A673 (cell line): Measurements from ENCODE around the gene KCTD7. TPM values are rescaled to one million over a fixed set of nuclear protein-coding genes. Genes with fewer than 3 reads are reported as not detected.

ENCODE experiments used
- BruUV-seq: library from RNA; stranded (reverse); fragments of 400-500 nt; replicated peaks from 2 replicates; lab custom pipeline; 2021; lab: Mats Ljungman, UMichigan
- CTCF ChIA-PET: fragments of 300-600 bp; sonication (Branson Sonifier 250); formaldehyde crosslinking; loops from one replicate; lab custom pipeline; 2022; ENCODE audit warnings: antibody characterized with exemption; lab: Charles Lee
- POLR2A ChIA-PET: fragments of 300-600 bp; sonication (Branson Sonifier 250); formaldehyde crosslinking; loops from one replicate; lab custom pipeline; 2022; ENCODE audit warnings: antibody characterized with exemption; ENCODE audit not compliant: low non-redundant PET; lab: Charles Lee
- DNase-seq: peaks from one replicate; pipeline ENCODE4 v3.0.0-alpha.2; 2015; ENCODE audit warnings: low spot score
- H3K27ac ChIP-seq: fragments of 200-600 bp; sonication (generic); 2 replicates; pipeline ENCODE4 v1.5.1; 2016; ENCODE audit warnings: mixed run types, low read depth, mild to moderate bottlenecking, mixed read lengths, antibody characterized with exemption, low read length; ENCODE audit not compliant: poor library complexity, severe bottlenecking
- H3K27me3 ChIP-seq: fragments of 200-600 bp; sonication (generic); replicated peaks from 2 replicates; pipeline ENCODE4 v1.6.1; 2017; ENCODE audit warnings: mixed run types, low read depth, mild to moderate bottlenecking, mixed read lengths, antibody characterized with exemption, low read length; ENCODE audit not compliant: insufficient read depth, poor library complexity
- H3K36me3 ChIP-seq: fragments of 200-600 bp; sonication (generic); 2 replicates; pipeline ENCODE4 v1.6.1; 2016; ENCODE audit warnings: mixed run types, mild to moderate bottlenecking, mixed read lengths, antibody characterized with exemption, low read length; ENCODE audit not compliant: insufficient read depth, poor library complexity, severe bottlenecking
- H3K4me1 ChIP-seq: fragments of 200-600 bp; sonication (generic); 2 replicates; pipeline ENCODE4 v1.6.1; 2017; ENCODE audit warnings: mixed run types, mild to moderate bottlenecking, mixed read lengths, antibody characterized with exemption, low read length; ENCODE audit not compliant: insufficient read depth, poor library complexity, severe bottlenecking
- H3K4me3 ChIP-seq: fragments of 200-600 bp; sonication (generic); 2 replicates; pipeline ENCODE4 v1.5.1; 2016; ENCODE audit warnings: low read depth, mixed run types, mild to moderate bottlenecking, mixed read lengths, low read length; ENCODE audit not compliant: poor library complexity, severe bottlenecking
- H3K9me3 ChIP-seq: fragments of 200-600 bp; sonication (generic); 2 replicates; pipeline ENCODE4 v1.6.1; 2016; ENCODE audit warnings: mixed run types, low read depth, mild to moderate bottlenecking, mixed read lengths, antibody characterized with exemption, low read length; ENCODE audit not compliant: poor library complexity, severe bottlenecking
- EZH2 ChIP-seq: fragments of 200-600 bp; sonication (generic); IDR thresholded peaks from 2 replicates; pipeline ENCODE4 v1.6.1; 2017; ENCODE audit warnings: borderline replicate concordance, low read depth, mild to moderate bottlenecking, mixed read lengths, antibody characterized with exemption, low read length; ENCODE audit not compliant: poor library complexity, severe bottlenecking
- intact Hi-C: fragments of 100-400 bp; cut with micrococcal nuclease; formaldehyde crosslinking; loops from one replicate; pipeline ENCODE4 v1.10.0; 2022; ENCODE audit not compliant: unreplicated experiment
- total RNA-seq: library from RNA; stranded (reverse); gene quantifications from 2 replicates; pipeline ENCODE4 v1.2.3, GENCODE V29; 2021
- TF ChIP-seq, protein P1 (sequence below): fragments of 300-800, 200-600 bp; sonication (generic); conservative IDR thresholded peaks from 2 replicates; pipeline ENCODE4 v1.5.1; 2017; ENCODE audit warnings: low read depth, mild to moderate bottlenecking, antibody characterized with exemption, low read length, moderate library complexity, mixed read lengths

The KCTD7 gene
- total RNA-seq, 1 experiment from 2014 or later, result 10.6 TPM

DNA sequence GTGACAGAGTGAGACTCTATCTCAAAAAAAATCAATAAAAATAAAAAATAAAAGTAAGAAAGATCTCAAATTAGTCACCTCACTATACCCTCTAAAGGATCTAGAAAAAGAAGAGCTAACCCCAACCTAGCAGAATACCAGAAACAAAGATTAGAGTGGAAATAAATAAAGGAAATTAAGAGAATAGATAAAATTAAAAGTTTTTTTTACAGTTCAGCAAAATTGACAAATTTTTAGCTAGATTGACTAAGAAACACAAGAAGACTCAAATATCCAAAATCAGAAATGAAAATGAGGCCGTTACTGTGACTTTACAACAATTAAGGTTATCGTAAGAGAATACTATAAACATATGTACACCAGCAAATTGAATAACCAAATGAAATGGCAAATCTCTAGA lies 29.1 kb downstream of the KCTD7 start:
- POLR2A ChIA-PET, result no interaction called here
- no TSS peak for BruUV-seq

DNA sequence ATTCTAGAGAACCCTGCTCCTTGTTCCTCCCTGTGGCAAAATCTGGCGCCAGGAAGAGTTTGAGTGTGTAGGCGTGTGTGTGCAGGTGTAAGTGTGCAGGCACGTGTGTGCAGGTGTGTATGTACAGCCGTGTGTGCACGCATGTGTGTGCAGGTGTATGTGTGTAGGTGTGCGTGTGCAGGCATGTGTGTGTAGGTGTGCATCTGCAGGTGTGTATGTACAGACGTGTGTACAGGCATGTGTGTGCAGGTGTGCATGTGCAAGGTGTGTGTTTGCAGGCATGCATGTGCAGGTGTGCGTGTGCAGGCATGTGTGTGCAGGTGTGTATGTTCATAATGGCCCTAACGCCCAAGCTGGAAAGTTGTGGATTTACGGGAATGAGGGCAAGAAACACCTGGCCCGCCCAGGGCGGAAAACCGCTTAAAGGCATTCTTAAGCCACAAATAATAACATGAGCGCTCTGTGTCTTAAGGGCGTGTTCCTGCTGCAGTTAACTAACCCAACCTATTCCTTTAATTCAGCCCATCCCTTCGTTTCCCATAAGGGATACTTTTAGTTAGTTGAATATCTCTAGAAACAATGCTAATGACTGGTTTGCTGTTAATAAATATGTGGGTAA lies 34.1 kb downstream of the KCTD7 start:
- Histone ChIP-seq H3K4me3 (no peak overlapping the region), H3K4me1 (no peaks in the 10 kb centered on the region), H3K27me3 (no peaks in the 10 kb centered on the region), H3K27ac (no peak overlapping the region), H3K36me3 (no peaks in the 10 kb centered on the region), H3K9me3 (no peaks in the 10 kb centered on the region)
- intact Hi-C loops, result no loop called here
- CTCF ChIA-PET, result no interaction called here
- no TSS peak for BruUV-seq
- TF ChIP-seq, protein P1, sequence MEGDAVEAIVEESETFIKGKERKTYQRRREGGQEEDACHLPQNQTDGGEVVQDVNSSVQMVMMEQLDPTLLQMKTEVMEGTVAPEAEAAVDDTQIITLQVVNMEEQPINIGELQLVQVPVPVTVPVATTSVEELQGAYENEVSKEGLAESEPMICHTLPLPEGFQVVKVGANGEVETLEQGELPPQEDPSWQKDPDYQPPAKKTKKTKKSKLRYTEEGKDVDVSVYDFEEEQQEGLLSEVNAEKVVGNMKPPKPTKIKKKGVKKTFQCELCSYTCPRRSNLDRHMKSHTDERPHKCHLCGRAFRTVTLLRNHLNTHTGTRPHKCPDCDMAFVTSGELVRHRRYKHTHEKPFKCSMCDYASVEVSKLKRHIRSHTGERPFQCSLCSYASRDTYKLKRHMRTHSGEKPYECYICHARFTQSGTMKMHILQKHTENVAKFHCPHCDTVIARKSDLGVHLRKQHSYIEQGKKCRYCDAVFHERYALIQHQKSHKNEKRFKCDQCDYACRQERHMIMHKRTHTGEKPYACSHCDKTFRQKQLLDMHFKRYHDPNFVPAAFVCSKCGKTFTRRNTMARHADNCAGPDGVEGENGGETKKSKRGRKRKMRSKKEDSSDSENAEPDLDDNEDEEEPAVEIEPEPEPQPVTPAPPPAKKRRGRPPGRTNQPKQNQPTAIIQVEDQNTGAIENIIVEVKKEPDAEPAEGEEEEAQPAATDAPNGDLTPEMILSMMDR, result no peak
- no peak for TF ChIP-seq EZH2
- POLR2A ChIA-PET, result no interaction called here
- no peak for DNase-seq

More for the DNA sequence above, 29.1 kb downstream of the KCTD7 start:
- CTCF ChIA-PET, result no interaction called here
- no peak overlapping the region for H3K4me3 ChIP-seq
- no peak for TF ChIP-seq EZH2
- TF ChIP-seq, protein P1, result no peak
- no peak for DNase-seq
- H3K27ac ChIP-seq, result no peak overlapping the region
- H3K36me3 ChIP-seq, result no peaks in the 10 kb centered on the region
- no peaks in the 10 kb centered on the region for H3K4me1 ChIP-seq
- H3K9me3 ChIP-seq, result no peaks in the 10 kb centered on the region
- intact Hi-C loops, result no loop called here
- no peaks in the 10 kb centered on the region for H3K27me3 ChIP-seq

DNA sequence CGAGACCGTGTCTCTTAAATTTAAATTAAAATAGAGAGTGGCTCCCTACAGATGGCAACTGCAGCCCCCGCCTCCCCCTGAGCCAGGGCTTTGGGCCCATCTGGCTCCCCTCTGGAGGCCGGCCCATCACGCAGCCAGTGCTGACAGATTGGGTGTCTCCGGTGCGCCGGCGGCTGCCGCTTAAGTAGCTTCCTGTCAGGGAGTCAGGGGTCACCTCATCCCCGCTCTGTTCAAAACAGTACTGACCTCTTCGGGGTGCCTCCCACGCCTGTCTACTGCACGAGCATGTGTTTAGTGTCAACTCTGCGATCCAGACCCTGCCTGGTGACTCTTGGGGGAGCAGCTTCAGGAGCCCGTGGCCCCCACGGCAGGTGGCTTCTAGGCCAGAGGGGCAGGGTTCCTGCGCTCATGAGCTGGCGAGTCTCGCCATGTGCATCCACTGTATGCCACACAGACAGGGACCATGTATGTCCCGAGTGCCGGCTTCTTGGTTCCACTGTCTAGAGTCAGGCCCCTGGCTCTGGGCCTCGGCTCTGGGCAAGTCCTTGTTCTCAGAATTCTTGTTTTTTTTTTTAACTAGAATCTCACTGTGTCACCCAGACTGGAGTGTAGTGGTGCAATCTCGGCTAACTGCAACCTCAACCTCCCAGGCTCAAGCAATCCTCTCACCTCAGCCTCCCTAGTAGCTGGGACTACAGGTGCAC lies 36.1 kb downstream of the KCTD7 start:
- H3K27ac ChIP-seq, result no peak overlapping the region
- H3K27me3 ChIP-seq, result no peaks in the 10 kb centered on the region
- intact Hi-C loops, result no loop called here
- DNase-seq, result no peak
- H3K4me3 ChIP-seq, result no peak overlapping the region
- POLR2A ChIA-PET, result interaction anchor here (0.6 kb wide), 1 partner anchor 30 kb away, joined by 4 read pairs; no protein-coding TSS in a partner anchor
- CTCF ChIA-PET, result no interaction called here
- no TSS peak for BruUV-seq
- H3K4me1 ChIP-seq, result no peaks in the 10 kb centered on the region
- TF ChIP-seq, protein P1, result no peak
- no peak for TF ChIP-seq EZH2
- H3K9me3 ChIP-seq, result no peaks in the 10 kb centered on the region
- no peaks in the 10 kb centered on the region for H3K36me3 ChIP-seq
